HG02884 (cell line): ENCODE results near the gene TCEAL5.
"Not testable (repeated sequence)": the region's sequence is repeated elsewhere in the genome, so short reads cannot be mapped to it uniquely, and the experiment has no call there.

Source experiments
- ATAC-seq: cut with Tn5 transposase; IDR thresholded peaks from one replicate; pipeline ENCODE4 v1.9.1; 2021; ENCODE audit warnings: mild to moderate bottlenecking, moderate library complexity; ENCODE audit not compliant: unreplicated experiment

The TCEAL5 gene

DNA sequence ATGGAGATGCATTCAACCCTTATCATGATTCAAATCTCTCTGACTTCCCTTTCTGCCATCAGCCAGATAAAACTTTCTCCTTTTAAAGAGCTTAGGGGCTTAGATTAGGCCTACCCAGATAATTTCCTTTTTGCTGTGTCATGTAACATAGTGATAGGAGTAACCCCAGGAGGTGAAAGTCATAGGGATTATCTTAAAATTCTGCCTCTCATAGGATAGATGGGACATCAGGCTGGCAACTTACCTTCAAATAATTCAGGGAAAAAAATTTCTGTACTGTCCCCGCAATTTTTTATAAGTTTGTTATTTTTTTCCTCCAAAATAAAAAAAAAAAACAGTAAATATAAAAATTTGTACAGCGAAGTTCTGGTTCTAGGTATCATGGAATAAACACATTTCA lies 40.9 kb downstream of the TCEAL5 start:
- not testable (repeated sequence) for ATAC-seq

DNA sequence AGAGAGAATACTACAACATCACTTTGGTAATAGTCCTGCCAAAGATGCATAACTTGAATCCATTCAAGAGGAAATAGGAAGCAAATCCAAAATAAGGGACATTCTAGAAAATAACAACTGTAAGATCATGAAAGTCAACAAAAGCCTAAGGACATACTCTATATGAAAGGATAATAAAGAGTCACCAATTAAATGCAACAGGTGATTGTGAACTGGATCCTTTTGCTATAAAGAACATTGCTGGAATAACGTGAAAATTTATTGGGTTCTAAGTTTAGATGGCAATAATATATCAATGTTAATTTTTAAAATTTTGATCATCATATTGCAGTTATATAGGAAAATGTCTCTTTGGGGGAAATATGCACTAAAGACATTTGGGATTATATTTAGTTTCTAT lies 41.7 kb downstream of the TCEAL5 start:
- no peak for ATAC-seq

DNA sequence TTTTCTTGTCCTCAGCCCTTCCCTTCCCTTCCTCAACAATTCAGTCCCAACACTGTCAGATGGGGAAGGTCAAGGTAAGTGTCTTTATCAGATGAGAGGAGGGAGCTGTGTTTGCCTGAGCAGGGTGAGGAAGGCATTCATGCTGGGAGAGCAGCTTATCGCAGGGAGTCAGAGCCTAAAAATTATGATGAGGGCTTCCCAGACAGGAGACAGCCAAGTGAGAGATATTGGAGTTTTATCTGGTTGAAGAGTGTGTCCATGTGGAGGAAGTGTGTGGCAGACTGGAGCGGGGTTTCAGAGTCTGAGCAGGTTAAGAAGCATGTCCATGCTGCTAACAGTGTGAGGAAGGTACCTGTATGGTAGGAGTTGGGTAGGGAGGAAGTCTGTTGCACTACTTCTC lies 43.3 kb downstream of the TCEAL5 start:
- no peak for ATAC-seq

DNA sequence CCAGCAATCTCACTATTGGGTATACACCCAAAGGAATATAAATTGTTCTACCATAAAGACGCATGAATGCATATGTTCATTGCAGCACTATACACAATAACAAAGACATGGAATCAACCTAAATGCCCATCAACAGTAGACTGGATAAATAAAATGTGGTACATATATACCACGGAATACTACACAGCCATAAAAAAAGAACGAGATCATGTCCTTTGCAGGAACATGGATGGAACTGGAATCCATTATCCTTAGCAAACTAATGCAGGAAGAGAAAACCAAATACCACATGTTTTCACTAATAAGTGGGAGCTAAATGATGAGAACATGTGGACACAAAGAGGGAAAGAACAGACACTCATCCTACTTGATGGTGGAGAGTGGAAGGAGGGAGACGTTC lies 50.6 kb downstream of the TCEAL5 start:
- not testable (repeated sequence) for ATAC-seq
